ENCODE measurements around the gene ETHE1.
A peak's percentile ranks its signal among the peaks of the same experiment; 100 is the strongest.

ETHE1 gene

GRCh38 chr19:43486412-43486811 lies 40.6 kb downstream of the ETHE1 start:
- H3K14ac ChIP-seq (ENCODE audit: low read length in 2 of 2): no peak overlapping the region
- H3K4me1 ChIP-seq (ENCODE audit: control insufficient read depth, insufficient read depth, low read depth, low read length): peaks cover 1% of the 10 kb centered on the region
- no peak overlapping the region for H2AFZ ChIP-seq (ENCODE audit: low read depth, low read length)
- peaks cover 0 to 12% of the 10 kb centered on the region in 2 experiments for H3K36me3 ChIP-seq (ENCODE audit: control insufficient read depth in 1 of 2, insufficient read depth in 2 of 2, low read depth in 1 of 2, low read length in 2 of 2)
- no peak overlapping the region for H3K4me3 ChIP-seq (ENCODE audit: insufficient read depth in 1 of 2, low read depth in 1 of 2, low read length in 2 of 2)
- no peaks in the 10 kb centered on the region for H3K79me1 ChIP-seq (replicated peaks; ENCODE audit: low read length, poor library complexity, severe bottlenecking)
- no peak overlapping the region for H2BK5ac ChIP-seq (ENCODE audit: low read depth, low read length, poor library complexity, severe bottlenecking)
- H2AK5ac ChIP-seq (ENCODE audit: low read length, severe bottlenecking): no peak overlapping the region
- H2BK12ac ChIP-seq (ENCODE audit: low read length in 2 of 2): no peak overlapping the region
- no peak overlapping the region for H2BK15ac ChIP-seq (ENCODE audit: low read depth, poor library complexity, severe bottlenecking)
- H2BK120ac ChIP-seq (ENCODE audit: low read depth, low read length): no peak overlapping the region
- no peak for DNase-seq
- H4K8ac ChIP-seq (ENCODE audit: low read length): no peak overlapping the region
- no peak overlapping the region for H3K23ac ChIP-seq (ENCODE audit: low read length in 2 of 2)
- WGBS: 96% methylated on average over 3 of the region's 7 CpGs
- H3K9ac ChIP-seq (ENCODE audit: low read length): no peak overlapping the region
- no peak overlapping the region for H3K27ac ChIP-seq (ENCODE audit: low read length, poor library complexity, severe bottlenecking)
- no peak overlapping the region for H3K4ac ChIP-seq (ENCODE audit: low read depth in 1 of 2, low read length in 2 of 2)
- no peaks in the 10 kb centered on the region for H3K9me3 ChIP-seq (ENCODE audit: control insufficient read depth, low read length)
- H3K18ac ChIP-seq (ENCODE audit: low read depth in 1 of 2, low read length in 2 of 2): no peak overlapping the region
- H3K4me2 ChIP-seq (ENCODE audit: low read length, poor library complexity, severe bottlenecking): no peak overlapping the region
- no peak overlapping the region for H4K91ac ChIP-seq (ENCODE audit: low read length)
- H3K27me3 ChIP-seq (ENCODE audit: control insufficient read depth in 1 of 2, insufficient read depth in 1 of 2, low read length in 2 of 2): no peaks in the 10 kb centered on the region

DNA sequence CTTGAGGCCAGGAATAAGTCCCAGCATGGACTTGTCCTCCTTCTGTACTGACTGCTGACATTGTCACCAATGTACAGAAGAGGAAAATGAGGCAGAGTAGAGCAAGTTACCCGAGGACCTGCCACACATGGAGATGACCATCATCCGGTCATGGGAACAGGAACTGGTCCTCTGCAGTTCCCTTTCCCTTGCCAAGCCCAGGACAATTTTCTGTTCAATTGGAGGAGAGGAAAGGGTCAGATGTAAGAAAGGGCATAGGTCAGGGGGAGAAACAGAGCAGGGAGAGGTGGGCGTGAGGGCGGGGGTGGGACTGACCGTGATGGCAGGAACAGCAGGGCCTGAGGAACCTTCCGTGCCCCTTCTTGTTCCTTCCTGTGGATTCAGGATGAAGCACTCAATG lies 41.0 kb downstream of the ETHE1 start:
- no peak for DNase-seq
- H3K4me1 ChIP-seq (ENCODE audit: control insufficient read depth, insufficient read depth, low read depth, low read length): peaks cover 1% of the 10 kb centered on the region
- no peak overlapping the region for H4K91ac ChIP-seq (ENCODE audit: low read length)
- H3K9me3 ChIP-seq (ENCODE audit: control insufficient read depth, low read length): no peaks in the 10 kb centered on the region
- H2BK15ac ChIP-seq (ENCODE audit: low read depth, poor library complexity, severe bottlenecking): peak overlapping the region; percentile 40
- no peak overlapping the region for H3K4ac ChIP-seq (ENCODE audit: low read depth in 1 of 2, low read length in 2 of 2)
- H2BK12ac ChIP-seq (ENCODE audit: low read length in 2 of 2): no peak overlapping the region
- no peak overlapping the region for H2BK120ac ChIP-seq (ENCODE audit: low read depth, low read length)
- H3K36me3 ChIP-seq (ENCODE audit: control insufficient read depth in 1 of 2, insufficient read depth in 2 of 2, low read depth in 1 of 2, low read length in 2 of 2): peaks cover 0 to 9% of the 10 kb centered on the region in 2 experiments
- WGBS: 94% methylated on average over 6 of the region's 6 CpGs
- no peak overlapping the region for H3K4me3 ChIP-seq (ENCODE audit: insufficient read depth in 1 of 2, low read depth in 1 of 2, low read length in 2 of 2)
- H3K18ac ChIP-seq (ENCODE audit: low read depth in 1 of 2, low read length in 2 of 2): no peak overlapping the region
- no peak overlapping the region for H3K14ac ChIP-seq (ENCODE audit: low read length in 2 of 2)
- H3K79me1 ChIP-seq (replicated peaks; ENCODE audit: low read length, poor library complexity, severe bottlenecking): no peaks in the 10 kb centered on the region
- H2AK5ac ChIP-seq (ENCODE audit: low read length, severe bottlenecking): no peak overlapping the region
- H3K27ac ChIP-seq (ENCODE audit: low read length, poor library complexity, severe bottlenecking): no peak overlapping the region
- H3K9ac ChIP-seq (ENCODE audit: low read length): no peak overlapping the region
- no peak overlapping the region for H4K8ac ChIP-seq (ENCODE audit: low read length)
- no peak overlapping the region for H2BK5ac ChIP-seq (ENCODE audit: low read depth, low read length, poor library complexity, severe bottlenecking)
- no peak overlapping the region for H3K4me2 ChIP-seq (ENCODE audit: low read length, poor library complexity, severe bottlenecking)
- H3K27me3 ChIP-seq (ENCODE audit: control insufficient read depth in 1 of 2, insufficient read depth in 1 of 2, low read length in 2 of 2): no peaks in the 10 kb centered on the region
- H3K23ac ChIP-seq (ENCODE audit: low read length in 2 of 2): no peak overlapping the region
- no peak overlapping the region for H2AFZ ChIP-seq (ENCODE audit: low read depth, low read length)

DNA sequence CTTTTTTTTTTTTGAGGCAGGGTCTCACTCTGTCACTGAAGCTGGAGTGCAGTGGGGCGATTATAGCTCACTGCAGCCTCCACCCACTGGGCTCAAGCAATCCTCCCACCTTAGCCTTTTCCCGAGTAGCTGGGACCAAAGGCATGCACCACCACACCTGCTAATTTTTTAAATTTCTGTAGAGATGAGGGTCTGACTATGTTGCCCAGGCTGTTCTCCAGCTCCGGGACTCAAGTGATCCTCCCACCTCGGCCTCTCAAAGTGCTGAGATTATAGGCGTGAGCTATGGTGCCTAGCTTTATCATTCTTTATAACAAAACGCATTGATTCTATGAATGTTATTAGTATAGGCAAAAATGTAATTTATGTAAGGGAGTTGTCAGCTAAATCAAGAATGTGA lies 43.7 kb downstream of the ETHE1 start:
- Histone ChIP-seq H3K23ac (ENCODE audit: low read length in 2 of 2) (no peak overlapping the region), H3K27ac (ENCODE audit: low read length, poor library complexity, severe bottlenecking) (no peak overlapping the region), H3K9me3 (ENCODE audit: control insufficient read depth, low read length) (no peaks in the 10 kb centered on the region), H3K79me1 (replicated peaks; ENCODE audit: low read length, poor library complexity, severe bottlenecking) (no peaks in the 10 kb centered on the region), H3K36me3 (ENCODE audit: control insufficient read depth in 1 of 2, insufficient read depth in 2 of 2, low read depth in 1 of 2, low read length in 2 of 2) (peaks cover 0 to 12% of the 10 kb centered on the region in 2 experiments), H2AFZ (ENCODE audit: low read depth, low read length) (no peak overlapping the region), H3K27me3 (ENCODE audit: control insufficient read depth in 1 of 2, insufficient read depth in 1 of 2, low read length in 2 of 2) (no peaks in the 10 kb centered on the region), H3K4me2 (ENCODE audit: low read length, poor library complexity, severe bottlenecking) (no peak overlapping the region), H3K4me1 (ENCODE audit: control insufficient read depth, insufficient read depth, low read depth, low read length) (peaks cover 1% of the 10 kb centered on the region), H3K18ac (ENCODE audit: low read depth in 1 of 2, low read length in 2 of 2) (no peak overlapping the region), H3K4ac (ENCODE audit: low read depth in 1 of 2, low read length in 2 of 2) (no peak overlapping the region), H2BK15ac (ENCODE audit: low read depth, poor library complexity, severe bottlenecking) (no peak overlapping the region), H2BK120ac (ENCODE audit: low read depth, low read length) (no peak overlapping the region), H3K14ac (ENCODE audit: low read length in 2 of 2) (no peak overlapping the region), H3K4me3 (ENCODE audit: insufficient read depth in 1 of 2, low read depth in 1 of 2, low read length in 2 of 2) (no peak overlapping the region), H4K91ac (ENCODE audit: low read length) (no peak overlapping the region), H2BK5ac (ENCODE audit: low read depth, low read length, poor library complexity, severe bottlenecking) (no peak overlapping the region), H3K9ac (ENCODE audit: low read length) (no peak overlapping the region), H2AK5ac (ENCODE audit: low read length, severe bottlenecking) (no peak overlapping the region), H2BK12ac (ENCODE audit: low read length in 2 of 2) (no peak overlapping the region), H4K8ac (ENCODE audit: low read length) (no peak overlapping the region)
- WGBS: 90% methylated on average over 4 of the region's 6 CpGs
- DNase-seq: no peak

- H3K4me1 ChIP-seq (ENCODE audit: control insufficient read depth, insufficient read depth, low read depth, low read length): peaks cover 1% of the 10 kb centered on the region
- no peak overlapping the region for H3K18ac ChIP-seq (ENCODE audit: low read depth in 1 of 2, low read length in 2 of 2)
- no peaks in the 10 kb centered on the region for H3K79me1 ChIP-seq (replicated peaks; ENCODE audit: low read length, poor library complexity, severe bottlenecking)
- no peak overlapping the region for H2BK120ac ChIP-seq (ENCODE audit: low read depth, low read length)
- no peak overlapping the region for H2BK5ac ChIP-seq (ENCODE audit: low read depth, low read length, poor library complexity, severe bottlenecking)
- no peak overlapping the region for H3K23ac ChIP-seq (ENCODE audit: low read length in 2 of 2)
- no peak overlapping the region for H2BK12ac ChIP-seq (ENCODE audit: low read length in 2 of 2)
- no peak overlapping the region for H3K27ac ChIP-seq (ENCODE audit: low read length, poor library complexity, severe bottlenecking)
- no peak overlapping the region for H2BK15ac ChIP-seq (ENCODE audit: low read depth, poor library complexity, severe bottlenecking)
- H3K9ac ChIP-seq (ENCODE audit: low read length): no peak overlapping the region
- no peak for DNase-seq
- H2AK5ac ChIP-seq (ENCODE audit: low read length, severe bottlenecking): no peak overlapping the region
- no peak overlapping the region for H4K8ac ChIP-seq (ENCODE audit: low read length)
- no peaks in the 10 kb centered on the region for H3K27me3 ChIP-seq (ENCODE audit: control insufficient read depth in 1 of 2, insufficient read depth in 1 of 2, low read length in 2 of 2)
- 42% methylated on average over 4 of the region's 4 CpGs for WGBS
- H3K36me3 ChIP-seq (ENCODE audit: control insufficient read depth in 1 of 2, insufficient read depth in 2 of 2, low read depth in 1 of 2, low read length in 2 of 2): peaks cover 0 to 19% of the 10 kb centered on the region in 2 experiments
- no peaks in the 10 kb centered on the region for H3K9me3 ChIP-seq (ENCODE audit: control insufficient read depth, low read length)
- no peak overlapping the region for H4K91ac ChIP-seq (ENCODE audit: low read length)
- H2AFZ ChIP-seq (ENCODE audit: low read depth, low read length): no peak overlapping the region
- H3K4me2 ChIP-seq (ENCODE audit: low read length, poor library complexity, severe bottlenecking): no peak overlapping the region
- H3K4me3 ChIP-seq (ENCODE audit: insufficient read depth in 1 of 2, low read depth in 1 of 2, low read length in 2 of 2): no peak overlapping the region
- H3K14ac ChIP-seq (ENCODE audit: low read length in 2 of 2): no peak overlapping the region
- H3K4ac ChIP-seq (ENCODE audit: low read depth in 1 of 2, low read length in 2 of 2): no peak overlapping the region
These were observed 44.8 kb downstream of the ETHE1 start for GRCh38 chr19:43482193-43482592.
